GM18907 (cell line): Measurements from ENCODE around the gene MLH3.
"Not testable (repeated sequence)": the region's sequence is repeated elsewhere in the genome, so short reads cannot be mapped to it uniquely, and the experiment has no call there.

Source experiments
- ATAC-seq: cut with Tn5 transposase; IDR thresholded peaks from one replicate; pipeline ENCODE4 v1.9.1; 2021; ENCODE audit warnings: mild to moderate bottlenecking, moderate library complexity; ENCODE audit not compliant: unreplicated experiment

Gene MLH3

GRCh38 chr14:75040507-75040906 lies 10.8 kb downstream of the MLH3 start:
- ATAC-seq: no peak

- no peak for ATAC-seq
Measured at GRCh38 chr14:75032939-75033338, 18.3 kb downstream of the MLH3 start.

- ATAC-seq: no peak
Measured at GRCh38 chr14:75030147-75030546, 21.1 kb downstream of the MLH3 start.

- no peak for ATAC-seq
Measured at GRCh38 chr14:75025876-75026275, 25.4 kb downstream of the MLH3 start.

- no peak for ATAC-seq
Measured at GRCh38 chr14:75025082-75025481, 26.2 kb downstream of the MLH3 start.

DNA sequence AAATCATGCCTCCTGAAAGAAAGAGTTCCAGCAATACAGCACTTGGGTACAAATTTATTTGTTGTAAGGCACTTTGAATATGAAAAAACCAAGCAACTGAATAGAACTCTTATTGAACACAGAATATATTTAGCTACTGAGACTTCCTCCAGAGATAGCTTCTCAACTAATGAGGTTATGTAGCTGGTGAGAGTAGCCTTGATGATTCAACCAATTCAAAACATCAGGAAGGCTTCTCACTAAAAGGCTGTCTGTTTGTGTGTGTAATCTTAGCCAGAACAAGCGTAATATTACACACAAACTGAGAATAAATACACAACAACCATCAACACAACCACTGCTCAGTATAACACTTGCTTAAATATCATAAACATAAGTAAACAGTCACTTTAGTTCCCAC lies 28.2 kb downstream of the MLH3 start:
- no peak for ATAC-seq

DNA sequence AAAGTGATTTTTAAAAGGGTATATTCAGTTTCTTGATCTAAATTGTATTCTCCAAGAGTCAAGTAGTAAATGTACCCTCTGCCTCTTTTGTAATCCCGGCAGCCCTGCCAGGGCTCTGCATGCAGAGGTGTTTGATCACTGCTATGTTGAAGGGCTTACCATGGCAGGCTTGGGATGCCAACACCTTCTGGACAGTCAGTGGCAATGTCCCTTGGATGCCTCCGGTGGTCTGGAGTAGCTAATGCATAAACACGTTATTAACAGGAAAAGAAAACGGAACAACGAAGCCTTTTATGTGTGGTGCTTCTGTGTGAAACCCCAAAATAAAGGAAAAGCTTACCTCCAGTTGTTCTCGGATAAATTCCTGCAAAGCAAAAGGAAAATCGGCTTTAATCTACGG lies 28.6 kb downstream of the MLH3 start:
- no peak for ATAC-seq

DNA sequence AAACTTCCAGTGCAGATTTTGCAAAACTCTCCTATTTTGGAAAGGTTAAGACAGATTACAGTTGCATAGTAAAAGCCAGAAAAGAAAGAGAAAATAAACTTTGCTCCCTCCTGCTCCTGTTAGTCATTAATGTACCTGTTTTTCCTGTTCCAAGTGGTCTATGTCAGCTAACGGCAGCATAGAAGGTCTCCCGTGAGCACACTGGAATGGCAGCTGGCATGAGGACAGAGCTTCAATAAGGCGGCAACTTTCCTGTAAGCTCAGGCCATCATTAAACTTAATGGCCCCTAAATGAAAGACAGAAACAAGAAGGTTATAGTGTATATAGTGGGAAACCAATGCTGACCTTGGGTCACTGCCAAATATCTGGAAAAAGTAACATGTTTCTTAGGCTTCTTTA lies 32.6 kb downstream of the MLH3 start:
- no peak for ATAC-seq

- no peak for ATAC-seq
Measured at GRCh38 chr14:75016815-75017214, 34.5 kb downstream of the MLH3 start.

- ATAC-seq: no peak
Measured at GRCh38 chr14:75015496-75015895, 35.8 kb downstream of the MLH3 start.

DNA sequence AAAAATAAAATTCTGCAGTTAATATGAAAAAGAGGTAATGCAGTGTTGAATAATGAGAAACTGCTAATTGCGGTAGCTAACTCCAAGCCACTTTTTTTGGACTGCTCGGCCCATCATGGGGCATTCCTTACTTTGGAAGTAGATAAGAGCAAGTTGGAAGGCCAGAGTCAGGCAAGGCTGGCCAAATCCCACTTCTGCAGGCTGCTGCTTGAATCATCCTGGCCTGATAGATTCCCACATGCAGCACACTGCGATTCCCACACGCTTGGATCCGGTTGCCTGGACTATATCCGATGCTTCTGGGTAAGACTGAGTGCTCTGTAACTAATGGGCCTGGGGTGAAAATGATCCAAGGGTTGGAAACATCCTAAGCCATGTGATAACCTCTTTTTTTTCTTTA lies 38.0 kb downstream of the MLH3 start:
- ATAC-seq: no peak

- no peak for ATAC-seq
Measured at GRCh38 chr14:75011356-75011994, 39.8 kb downstream of the MLH3 start.

DNA sequence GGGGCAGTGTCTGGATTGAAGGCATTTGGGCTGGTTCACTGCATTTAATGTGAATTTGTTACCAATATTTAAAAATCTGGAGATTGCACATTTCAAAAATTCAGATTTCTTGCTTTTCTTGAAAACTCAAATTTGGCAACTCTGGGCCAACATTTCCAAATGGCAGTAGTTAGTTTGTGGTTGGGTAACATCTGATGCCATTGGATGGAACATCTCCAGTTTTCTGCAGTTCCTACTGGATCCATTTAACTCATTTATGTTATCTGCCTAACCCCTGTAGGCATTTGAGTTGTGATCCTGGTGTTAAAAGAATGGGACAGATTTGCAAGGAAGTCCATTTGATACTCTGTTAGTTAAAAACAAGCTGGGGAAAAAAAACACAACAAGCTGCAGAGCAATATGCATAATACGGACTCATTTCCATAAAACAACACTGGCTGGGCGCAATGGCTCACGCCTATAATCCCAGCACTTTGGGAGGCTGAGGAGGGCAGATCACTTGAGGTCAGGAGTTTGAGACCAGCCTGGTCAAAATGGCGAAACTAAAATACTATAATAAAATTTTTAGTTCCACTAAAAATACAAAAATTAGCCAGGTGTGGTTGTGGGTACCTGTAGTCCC lies 40.7 kb downstream of the MLH3 start:
- ATAC-seq: no peak

DNA sequence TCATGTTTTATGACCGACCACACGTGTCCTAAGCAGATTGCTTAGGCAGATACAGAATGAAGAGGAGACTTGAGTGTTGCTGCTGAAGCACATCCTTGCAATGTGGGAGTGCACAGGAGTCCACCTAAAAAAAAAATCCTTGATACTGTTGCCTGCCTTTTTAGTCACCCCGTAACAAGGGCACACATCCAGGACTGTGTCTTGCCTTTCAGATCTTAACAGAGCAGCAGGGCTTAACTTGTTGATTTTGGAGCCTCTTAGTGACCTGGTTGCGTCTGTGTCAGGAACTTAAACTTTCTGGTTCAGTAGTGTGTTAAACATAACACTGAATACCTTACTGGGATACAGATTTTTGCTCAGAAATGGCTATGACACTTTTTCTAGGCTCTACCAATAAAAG lies 42.1 kb downstream of the MLH3 start:
- ATAC-seq: no peak

DNA sequence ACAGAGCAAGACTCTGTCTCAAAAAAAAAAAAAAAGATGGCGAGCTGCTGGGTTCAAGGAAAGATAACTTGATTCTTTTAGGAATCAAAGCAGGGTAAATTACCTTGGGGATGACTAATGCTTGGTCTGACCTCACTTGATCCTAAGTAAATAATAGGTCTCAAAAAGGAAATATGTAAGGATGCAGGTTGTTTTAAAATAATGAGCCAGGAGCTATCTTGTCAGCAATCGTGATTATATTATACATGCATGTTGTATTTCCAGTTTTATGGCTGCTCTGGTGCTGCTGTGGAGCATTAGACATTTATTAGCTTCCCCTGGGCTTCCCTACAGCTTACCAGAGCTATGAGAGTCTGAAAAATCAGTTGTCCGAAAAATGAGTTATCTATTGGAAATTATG lies 45.9 kb downstream of the MLH3 start:
- no peak for ATAC-seq

- no peak for ATAC-seq
Measured at GRCh38 chr14:75003250-75004027, 47.8 kb downstream of the MLH3 start.

GRCh38 chr14:75002392-75003249 lies 48.6 kb downstream of the MLH3 start, which contains the start of gene EIF2B2:
Gene EIF2B2 (plus strand): TSS chr14:75002921. CDS start chr14:75002991, 70 bp downstream.
- ATAC-seq: peak; percentile 95

DNA sequence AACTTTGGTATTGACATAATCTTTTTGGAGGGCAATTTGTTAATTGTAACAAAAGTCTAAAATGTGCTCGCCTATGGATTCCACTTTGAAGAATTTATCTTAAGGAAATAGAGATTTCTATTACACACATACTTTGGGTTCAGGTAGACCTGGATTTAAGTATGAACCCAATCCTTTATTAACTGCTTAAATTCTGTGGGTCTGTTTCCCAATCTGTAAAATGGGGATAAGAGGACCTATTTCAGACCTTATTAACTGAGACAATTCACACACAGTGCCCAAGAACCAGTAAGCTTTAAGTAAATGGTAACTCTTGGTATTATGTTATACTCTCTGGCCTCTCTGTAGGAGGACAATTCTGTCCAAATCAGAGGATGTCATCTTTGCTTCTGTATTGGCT lies 49.4 kb downstream of the MLH3 start:
- no peak for ATAC-seq

- no peak for ATAC-seq
Measured at GRCh38 chr14:75001261-75001660, 50.0 kb downstream of the MLH3 start.

- not testable (repeated sequence) for ATAC-seq
Measured at GRCh38 chr14:74995781-74996180, 55.5 kb downstream of the MLH3 start.

DNA sequence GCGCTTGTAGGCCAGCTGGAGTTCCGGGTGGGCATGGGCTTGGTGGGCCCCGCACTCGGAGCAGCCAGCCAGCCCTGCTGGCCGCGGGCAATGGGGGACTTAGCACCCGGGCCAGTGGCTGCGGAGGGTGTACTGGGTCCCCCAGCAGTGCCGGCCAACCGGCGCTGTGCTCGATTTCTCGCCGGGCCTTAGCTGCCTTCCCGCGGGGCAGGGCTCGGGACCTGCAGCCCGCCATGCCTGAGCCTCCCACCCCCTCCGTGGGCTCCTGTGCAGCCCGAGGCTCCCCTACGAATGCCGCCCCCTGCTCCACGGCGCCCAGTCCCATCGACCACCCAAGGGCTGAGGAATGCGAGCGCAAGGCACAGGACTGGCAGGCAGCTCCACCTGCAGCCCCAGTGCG lies 57.1 kb downstream of the MLH3 start:
- not testable (repeated sequence) for ATAC-seq
